T-helper 2 cell treated with Interferon-gamma antibody and Interleukin-4, amounts not matched to agents 5 μg/mL and 100 μg/mL, for 36 hours (primary cell): ENCODE data around the gene ZNF474.

Source experiments
- DNase-seq: peaks from one replicate; pipeline ENCODE4 v3.0.0; 2021; ENCODE audit warnings: low spot score
- H3K27ac Mint-ChIP-seq: one replicate; pipeline ENCODE4 v1.8.0; 2021; ENCODE audit warnings: mild to moderate bottlenecking, mixed read lengths
- H3K27me3 Mint-ChIP-seq: one replicate; pipeline ENCODE4 v1.8.0; 2021; ENCODE audit warnings: low read depth, mixed read lengths
- H3K36me3 Mint-ChIP-seq: one replicate; pipeline ENCODE4 v1.8.0; 2021; ENCODE audit warnings: low read depth, mixed read lengths
- H3K4me1 Mint-ChIP-seq: one replicate; pipeline ENCODE4 v1.8.0; 2021; ENCODE audit warnings: low read depth, mixed read lengths
- H3K4me3 Mint-ChIP-seq: one replicate; pipeline ENCODE4 v1.8.0; 2022; ENCODE audit warnings: mild to moderate bottlenecking, moderate library complexity, mixed read lengths
- H3K9me3 Mint-ChIP-seq: one replicate; pipeline ENCODE4 v1.8.0; 2021; ENCODE audit warnings: mixed read lengths

Gene ZNF474

GRCh38 chr5:122153774-122154173 lies 24.4 kb downstream of the ZNF474 start:
- H3K27ac Mint-ChIP-seq: no peak overlapping the region
- no peaks in the 10 kb centered on the region for H3K27me3 Mint-ChIP-seq
- no peak for DNase-seq
- H3K36me3 Mint-ChIP-seq: no peaks in the 10 kb centered on the region
- peaks cover 6% of the 10 kb centered on the region for H3K4me1 Mint-ChIP-seq
- no peaks in the 10 kb centered on the region for H3K9me3 Mint-ChIP-seq
- no peak overlapping the region for H3K4me3 Mint-ChIP-seq

GRCh38 chr5:122154491-122154890 lies 25.1 kb downstream of the ZNF474 start:
- no peak overlapping the region for H3K27ac Mint-ChIP-seq
- H3K4me1 Mint-ChIP-seq: peaks cover 6% of the 10 kb centered on the region
- no peaks in the 10 kb centered on the region for H3K9me3 Mint-ChIP-seq
- H3K27me3 Mint-ChIP-seq: no peaks in the 10 kb centered on the region
- H3K36me3 Mint-ChIP-seq: no peaks in the 10 kb centered on the region
- no peak for DNase-seq
- no peak overlapping the region for H3K4me3 Mint-ChIP-seq

GRCh38 chr5:122154910-122155309 lies 25.6 kb downstream of the ZNF474 start:
- Mint-ChIP-seq H3K27me3 (no peaks in the 10 kb centered on the region), H3K9me3 (no peaks in the 10 kb centered on the region), H3K4me3 (no peak overlapping the region), H3K27ac (no peak overlapping the region), H3K4me1 (peaks cover 6% of the 10 kb centered on the region), H3K36me3 (no peaks in the 10 kb centered on the region)
- DNase-seq: no peak

- no peak for DNase-seq
- H3K27ac Mint-ChIP-seq: no peak overlapping the region
- no peaks in the 10 kb centered on the region for H3K27me3 Mint-ChIP-seq
- no peak overlapping the region for H3K4me3 Mint-ChIP-seq
- H3K4me1 Mint-ChIP-seq: peaks cover 6% of the 10 kb centered on the region
- no peaks in the 10 kb centered on the region for H3K36me3 Mint-ChIP-seq
- no peaks in the 10 kb centered on the region for H3K9me3 Mint-ChIP-seq
These were observed 26.2 kb downstream of the ZNF474 start for GRCh38 chr5:122155546-122155945.

- Mint-ChIP-seq H3K4me1 (peaks cover 6% of the 10 kb centered on the region), H3K36me3 (no peaks in the 10 kb centered on the region), H3K9me3 (no peaks in the 10 kb centered on the region), H3K27ac (no peak overlapping the region), H3K27me3 (no peaks in the 10 kb centered on the region), H3K4me3 (no peak overlapping the region)
- DNase-seq: no peak
These were observed 27.5 kb downstream of the ZNF474 start for GRCh38 chr5:122156724-122157325.

GRCh38 chr5:122162100-122162638 lies 32.8 kb downstream of the ZNF474 start:
- Mint-ChIP-seq H3K4me3 (no peak overlapping the region), H3K9me3 (no peaks in the 10 kb centered on the region), H3K4me1 (no peaks in the 10 kb centered on the region), H3K27ac (no peak overlapping the region), H3K27me3 (no peaks in the 10 kb centered on the region), H3K36me3 (no peaks in the 10 kb centered on the region)
- no peak for DNase-seq

GRCh38 chr5:122163121-122164069 lies 34.0 kb downstream of the ZNF474 start:
- Mint-ChIP-seq H3K27me3 (no peaks in the 10 kb centered on the region), H3K4me3 (no peak overlapping the region)
- no peak for DNase-seq

GRCh38 chr5:122164070-122164435 lies 34.7 kb downstream of the ZNF474 start:
- Mint-ChIP-seq H3K27me3 (no peaks in the 10 kb centered on the region), H3K27ac (no peak overlapping the region), H3K9me3 (peaks cover 4% of the 10 kb centered on the region), H3K4me3 (no peak overlapping the region), H3K4me1 (no peaks in the 10 kb centered on the region), H3K36me3 (no peaks in the 10 kb centered on the region)
- no peak for DNase-seq

More at GRCh38 chr5:122163121-122164069, 34.0 kb downstream of the ZNF474 start:
- Mint-ChIP-seq H3K4me1 (no peaks in the 10 kb centered on the region), H3K36me3 (no peaks in the 10 kb centered on the region), H3K27ac (no peak overlapping the region), H3K9me3 (no peaks in the 10 kb centered on the region)

GRCh38 chr5:122164831-122165558 lies 35.6 kb downstream of the ZNF474 start:
- Mint-ChIP-seq H3K27me3 (no peaks in the 10 kb centered on the region), H3K36me3 (no peaks in the 10 kb centered on the region), H3K9me3 (peaks cover 4% of the 10 kb centered on the region), H3K4me3 (no peak overlapping the region), H3K27ac (no peak overlapping the region), H3K4me1 (no peaks in the 10 kb centered on the region)
- no peak for DNase-seq

- H3K4me1 Mint-ChIP-seq: no peaks in the 10 kb centered on the region
These were observed 36.3 kb downstream of the ZNF474 start for GRCh38 chr5:122165559-122166078.

GRCh38 chr5:122169350-122170103 lies 40.2 kb downstream of the ZNF474 start:
- H3K9me3 Mint-ChIP-seq: peaks cover 4% of the 10 kb centered on the region
- H3K27me3 Mint-ChIP-seq: no peaks in the 10 kb centered on the region
- H3K27ac Mint-ChIP-seq: no peak overlapping the region
- no peak overlapping the region for H3K4me3 Mint-ChIP-seq
- no peaks in the 10 kb centered on the region for H3K36me3 Mint-ChIP-seq
- DNase-seq: no peak
- no peaks in the 10 kb centered on the region for H3K4me1 Mint-ChIP-seq

More at GRCh38 chr5:122165559-122166078, 36.3 kb downstream of the ZNF474 start:
- no peak overlapping the region for H3K27ac Mint-ChIP-seq
- no peaks in the 10 kb centered on the region for H3K36me3 Mint-ChIP-seq
- DNase-seq: no peak
- peaks cover 4% of the 10 kb centered on the region for H3K9me3 Mint-ChIP-seq
- no peaks in the 10 kb centered on the region for H3K27me3 Mint-ChIP-seq
- H3K4me3 Mint-ChIP-seq: no peak overlapping the region

- no peak overlapping the region for H3K4me3 Mint-ChIP-seq
- no peaks in the 10 kb centered on the region for H3K4me1 Mint-ChIP-seq
- H3K36me3 Mint-ChIP-seq: no peaks in the 10 kb centered on the region
- DNase-seq: no peak
- H3K9me3 Mint-ChIP-seq: peaks cover 4% of the 10 kb centered on the region
- no peak overlapping the region for H3K27ac Mint-ChIP-seq
- no peaks in the 10 kb centered on the region for H3K27me3 Mint-ChIP-seq
These were observed 41.3 kb downstream of the ZNF474 start for GRCh38 chr5:122170620-122171019.

GRCh38 chr5:122172207-122172606 lies 42.9 kb downstream of the ZNF474 start:
- no peak for DNase-seq
- H3K9me3 Mint-ChIP-seq: peaks cover 4% of the 10 kb centered on the region
- H3K4me1 Mint-ChIP-seq: no peaks in the 10 kb centered on the region
- H3K36me3 Mint-ChIP-seq: no peaks in the 10 kb centered on the region
- no peak overlapping the region for H3K27ac Mint-ChIP-seq
- H3K4me3 Mint-ChIP-seq: no peak overlapping the region
- no peaks in the 10 kb centered on the region for H3K27me3 Mint-ChIP-seq
